Calu3 (cell line): ENCODE results near the gene LRRC1. TPM values are rescaled to one million over a fixed set of nuclear protein-coding genes. Genes with fewer than 3 reads are reported as not detected.
"Not testable (repeated sequence)": the region's sequence is repeated elsewhere in the genome, so short reads cannot be mapped to it uniquely, and the experiment has no call there.

Source experiments
- BruUV-seq: library from RNA; stranded (reverse); fragments of 400-500 nt; replicated peaks from 2 replicates; lab custom pipeline; 2021; lab: Mats Ljungman, UMichigan
- CTCF ChIA-PET: fragments of 300-600 bp; sonication (Branson Sonifier 250); formaldehyde crosslinking; loops from one replicate; lab custom pipeline; 2022; ENCODE audit warnings: antibody characterized with exemption; lab: Charles Lee
- DNase-seq: peaks from one replicate; pipeline ENCODE4 v3.0.0; 2022
- H3K27ac Mint-ChIP-seq: one replicate; pipeline ENCODE4 v1.8.0; 2022; ENCODE audit warnings: mixed read lengths; ENCODE audit not compliant: unreplicated experiment
- H3K27me3 Mint-ChIP-seq: one replicate; pipeline ENCODE4 v1.8.0; 2022; ENCODE audit warnings: mixed read lengths; ENCODE audit not compliant: unreplicated experiment
- H3K36me3 Mint-ChIP-seq: one replicate; pipeline ENCODE4 v1.8.0; 2022; ENCODE audit warnings: mild to moderate bottlenecking, moderate library complexity, mixed read lengths; ENCODE audit not compliant: insufficient read depth, unreplicated experiment
- H3K4me1 Mint-ChIP-seq: one replicate; pipeline ENCODE4 v1.8.0; 2022; ENCODE audit warnings: mild to moderate bottlenecking, low read depth, mixed read lengths; ENCODE audit not compliant: unreplicated experiment
- H3K4me3 Mint-ChIP-seq: one replicate; pipeline ENCODE4 v1.8.0; 2022; ENCODE audit warnings: mild to moderate bottlenecking, low read depth, moderate library complexity, mixed read lengths; ENCODE audit not compliant: unreplicated experiment
- H3K9me3 Mint-ChIP-seq: one replicate; pipeline ENCODE4 v1.8.0; 2022; ENCODE audit warnings: low read depth, mixed read lengths; ENCODE audit not compliant: unreplicated experiment
- intact Hi-C: fragments of 100-400 bp; cut with micrococcal nuclease; formaldehyde crosslinking; loops from one replicate; pipeline ENCODE4 v1.10.0; 2022; ENCODE audit not compliant: unreplicated experiment
- total RNA-seq: library from RNA; stranded (reverse); gene quantifications from 2 replicates; pipeline ENCODE4 v1.2.3, GENCODE V29; 2022
- TF ChIP-seq, protein P1 (sequence below): fragments of 200-600 bp; IDR thresholded peaks from one replicate; pipeline ENCODE4 v1.8.0; 2022; ENCODE audit warnings: antibody characterized with exemption; ENCODE audit not compliant: unreplicated experiment

The LRRC1 gene
- total RNA-seq, 1 experiment from 2014 or later: 26.6 TPM

DNA sequence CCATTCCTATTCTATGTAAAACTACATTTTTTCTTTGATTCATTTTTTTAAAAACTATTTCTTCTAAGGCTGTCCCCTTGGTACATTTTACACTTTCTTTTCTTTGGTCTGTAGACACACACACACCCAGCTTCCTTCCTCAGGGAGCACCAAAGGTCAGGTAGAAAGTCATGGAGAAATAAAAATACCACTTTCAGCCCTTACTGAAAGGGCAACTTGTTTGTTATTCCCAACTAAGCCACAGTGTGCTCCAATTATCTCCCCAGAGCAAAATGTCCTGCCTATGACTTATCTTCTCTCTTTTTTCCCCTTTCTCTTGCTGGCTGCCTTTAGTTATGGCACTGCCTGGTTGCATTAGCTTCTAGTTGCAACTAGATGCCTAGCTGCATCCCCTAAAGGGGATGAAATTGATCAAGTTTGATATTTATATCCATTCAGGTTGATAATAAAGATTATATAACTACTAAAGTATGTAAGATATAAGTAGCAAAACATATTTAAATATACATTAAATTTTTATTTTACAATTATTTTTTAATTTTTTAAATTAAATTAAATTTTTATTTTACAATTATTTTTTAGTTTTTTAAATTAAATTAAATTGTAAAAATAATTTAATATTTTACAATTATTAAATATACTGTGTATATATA is 21.6 kb upstream of the LRRC1 start:
- H3K4me3 Mint-ChIP-seq: no peak overlapping the region
- no peak overlapping the region for H3K27ac Mint-ChIP-seq
- TF ChIP-seq, protein P1, sequence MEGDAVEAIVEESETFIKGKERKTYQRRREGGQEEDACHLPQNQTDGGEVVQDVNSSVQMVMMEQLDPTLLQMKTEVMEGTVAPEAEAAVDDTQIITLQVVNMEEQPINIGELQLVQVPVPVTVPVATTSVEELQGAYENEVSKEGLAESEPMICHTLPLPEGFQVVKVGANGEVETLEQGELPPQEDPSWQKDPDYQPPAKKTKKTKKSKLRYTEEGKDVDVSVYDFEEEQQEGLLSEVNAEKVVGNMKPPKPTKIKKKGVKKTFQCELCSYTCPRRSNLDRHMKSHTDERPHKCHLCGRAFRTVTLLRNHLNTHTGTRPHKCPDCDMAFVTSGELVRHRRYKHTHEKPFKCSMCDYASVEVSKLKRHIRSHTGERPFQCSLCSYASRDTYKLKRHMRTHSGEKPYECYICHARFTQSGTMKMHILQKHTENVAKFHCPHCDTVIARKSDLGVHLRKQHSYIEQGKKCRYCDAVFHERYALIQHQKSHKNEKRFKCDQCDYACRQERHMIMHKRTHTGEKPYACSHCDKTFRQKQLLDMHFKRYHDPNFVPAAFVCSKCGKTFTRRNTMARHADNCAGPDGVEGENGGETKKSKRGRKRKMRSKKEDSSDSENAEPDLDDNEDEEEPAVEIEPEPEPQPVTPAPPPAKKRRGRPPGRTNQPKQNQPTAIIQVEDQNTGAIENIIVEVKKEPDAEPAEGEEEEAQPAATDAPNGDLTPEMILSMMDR: no peak
- CTCF ChIA-PET: no interaction called here
- H3K36me3 Mint-ChIP-seq: no peaks in the 10 kb centered on the region
- intact Hi-C loops: no loop called here
- no TSS peak for BruUV-seq
- H3K9me3 Mint-ChIP-seq: peaks cover 3% of the 10 kb centered on the region
- H3K4me1 Mint-ChIP-seq: no peaks in the 10 kb centered on the region
- no peaks in the 10 kb centered on the region for H3K27me3 Mint-ChIP-seq
- no peak for DNase-seq

DNA sequence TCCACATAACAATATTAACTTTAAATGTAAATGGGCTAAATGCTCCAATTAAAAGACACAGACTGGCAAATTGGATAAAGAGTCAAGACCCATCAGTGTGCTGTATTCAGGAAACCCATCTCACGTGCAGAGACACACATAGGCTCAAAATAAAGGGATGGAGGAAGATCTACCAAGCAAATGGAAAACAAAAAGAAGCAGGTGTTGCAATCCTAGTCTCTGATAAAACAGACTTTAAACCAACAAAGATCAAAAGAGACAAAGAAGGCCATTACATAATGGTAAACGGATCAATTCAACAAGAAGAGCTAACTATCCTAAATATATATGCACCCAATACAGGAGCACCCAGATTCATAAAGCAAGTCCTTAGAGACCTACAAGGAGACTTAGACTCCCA is 18.7 kb upstream of the LRRC1 start:
- DNase-seq, H3K9me3 Mint-ChIP-seq, H3K4me3 Mint-ChIP-seq, H3K36me3 Mint-ChIP-seq, CTCF ChIA-PET, H3K27me3 Mint-ChIP-seq, H3K4me1 Mint-ChIP-seq, H3K27ac Mint-ChIP-seq, BruUV-seq, intact Hi-C loops: not testable (repeated sequence)

DNA sequence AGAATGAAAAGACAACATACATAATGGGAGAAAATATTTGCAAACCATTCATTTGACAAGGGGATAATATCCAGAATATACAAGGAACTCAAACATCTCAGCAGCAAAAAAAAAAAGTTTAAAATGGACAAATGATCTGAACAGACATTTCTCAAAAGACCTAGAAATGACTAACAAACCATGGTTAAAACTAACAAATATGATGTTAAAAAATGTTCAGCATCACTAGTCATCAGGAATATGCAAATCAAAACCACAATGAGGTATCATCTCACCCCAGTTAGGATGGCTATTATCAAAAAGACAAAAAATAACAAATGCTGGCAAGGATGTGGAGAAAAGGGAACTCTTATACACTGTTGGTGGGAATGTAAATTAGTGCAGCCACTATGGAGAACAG is 9.8 kb upstream of the LRRC1 start:
- H3K4me3 Mint-ChIP-seq, BruUV-seq, H3K4me1 Mint-ChIP-seq, H3K9me3 Mint-ChIP-seq, H3K27ac Mint-ChIP-seq, DNase-seq, intact Hi-C loops, H3K27me3 Mint-ChIP-seq, CTCF ChIA-PET, H3K36me3 Mint-ChIP-seq: not testable (repeated sequence)

DNA sequence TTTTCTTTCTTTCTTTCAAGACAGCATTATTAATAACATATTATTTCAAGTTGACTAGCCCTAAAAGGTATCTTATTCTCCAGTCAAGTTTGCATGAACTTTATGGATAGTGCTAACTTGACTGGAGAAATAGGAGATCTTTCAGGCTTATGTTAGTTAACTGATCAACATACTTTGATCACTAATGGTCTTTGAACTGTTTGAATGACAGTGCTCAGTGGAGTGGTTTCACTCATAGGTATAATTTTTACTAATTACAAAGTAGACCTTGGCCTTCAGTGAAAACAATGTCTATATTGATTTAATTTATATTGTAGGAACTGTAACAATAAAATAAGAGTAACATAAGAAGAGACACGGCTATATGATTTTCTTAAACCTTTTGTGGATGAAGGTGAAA is 8.0 kb upstream of the LRRC1 start:
- Mint-ChIP-seq H3K4me1 (peaks cover 13% of the 10 kb centered on the region), H3K36me3 (no peaks in the 10 kb centered on the region), H3K9me3 (peaks cover 4% of the 10 kb centered on the region), H3K27ac (no peak overlapping the region), H3K27me3 (no peaks in the 10 kb centered on the region), H3K4me3 (no peak overlapping the region)
- no peak for DNase-seq
- CTCF ChIA-PET: no interaction called here
- TF ChIP-seq, protein P1: no peak
- intact Hi-C loops: no loop called here
- no TSS peak for BruUV-seq

DNA sequence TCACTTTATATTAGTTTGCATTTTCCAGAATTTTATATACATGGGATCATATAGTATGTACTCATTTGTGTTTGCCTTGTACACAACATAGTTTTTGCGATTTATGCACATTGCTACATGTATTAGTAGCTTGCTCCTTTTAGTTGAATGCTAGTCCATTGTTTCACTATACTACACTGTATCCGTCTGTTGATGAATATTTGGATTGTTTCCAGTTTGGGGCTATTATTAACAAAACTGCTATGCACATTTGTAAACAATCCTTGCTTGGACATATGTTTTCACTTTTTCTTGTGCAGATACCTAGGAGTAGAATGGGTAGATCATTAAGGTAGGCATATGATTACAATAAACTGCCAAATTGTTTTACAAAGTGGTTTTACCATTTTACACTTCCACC is 3.9 kb upstream of the LRRC1 start:
- no peak for DNase-seq
- Mint-ChIP-seq H3K4me1 (peaks cover 27% of the 10 kb centered on the region), H3K27me3 (no peaks in the 10 kb centered on the region), H3K9me3 (peaks cover 4% of the 10 kb centered on the region), H3K4me3 (no peak overlapping the region), H3K27ac (no peak overlapping the region), H3K36me3 (peaks cover 34% of the 10 kb centered on the region)
- intact Hi-C loops: loop anchor here (10.0 kb wide), 1 partner anchor 134 kb away; no protein-coding TSS in a partner anchor
- CTCF ChIA-PET: no interaction called here
- BruUV-seq: no TSS peak
- TF ChIP-seq, protein P1: no peak
